ENCODE measurements around the gene CHN2.
A peak's percentile ranks its signal among the peaks of the same experiment; 100 is the strongest.

Gene CHN2

DNA sequence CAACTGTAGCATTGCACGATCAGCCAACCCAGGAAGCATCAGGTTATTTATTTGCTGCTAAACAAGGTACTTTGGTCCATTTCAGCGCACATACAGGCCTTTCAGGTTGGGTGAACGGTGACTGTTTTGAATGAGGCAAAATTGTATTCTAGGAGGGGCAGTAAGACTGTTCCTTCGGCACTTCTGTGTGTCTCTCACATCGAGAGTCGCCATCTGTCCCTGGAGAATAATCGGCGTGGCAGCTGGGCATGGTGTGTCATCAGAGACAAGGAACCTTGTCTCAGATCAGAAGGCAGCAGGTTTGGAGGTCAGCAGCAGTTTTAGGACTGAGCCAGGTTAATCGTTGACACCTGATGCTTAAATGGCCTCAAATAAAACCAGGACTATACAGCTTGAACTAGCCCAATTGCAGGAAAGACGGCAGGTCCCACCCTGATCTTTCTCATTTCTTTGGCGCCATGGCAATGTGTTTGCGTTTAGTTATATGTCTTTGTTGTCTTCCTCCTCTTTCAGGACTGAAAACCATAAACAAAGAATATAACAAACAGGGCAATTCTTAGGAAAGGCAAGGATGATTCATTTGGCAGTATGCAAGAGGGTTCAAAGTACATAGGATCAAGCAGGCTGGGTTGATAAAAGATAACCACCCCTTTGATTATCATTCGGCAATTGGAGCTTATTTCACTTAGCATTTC is 277.0 kb downstream of the CHN2 start:
- no peak for DNase-seq (ENCODE audit: low read depth)

DNA sequence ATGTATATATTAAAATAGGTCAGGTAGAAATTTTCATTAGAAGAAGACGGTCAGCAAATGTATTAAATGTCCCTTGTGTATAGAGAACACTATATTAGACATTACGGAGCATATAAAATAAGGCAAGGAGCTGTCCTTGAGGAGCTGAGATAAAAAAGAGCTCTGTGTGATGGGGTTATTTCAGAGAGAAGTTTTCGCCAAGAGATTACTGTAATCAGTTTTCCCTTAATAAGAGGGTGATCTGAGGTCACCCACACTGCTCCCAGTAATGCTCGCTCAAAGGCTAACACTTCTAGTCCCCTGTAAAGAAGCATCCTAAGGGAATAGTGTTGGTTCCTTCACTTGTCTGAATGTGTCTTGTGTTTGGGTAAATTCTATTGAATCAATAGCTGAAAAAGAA is 282.3 kb downstream of the CHN2 start:
- DNase-seq (ENCODE audit: low read depth) = no peak

DNA sequence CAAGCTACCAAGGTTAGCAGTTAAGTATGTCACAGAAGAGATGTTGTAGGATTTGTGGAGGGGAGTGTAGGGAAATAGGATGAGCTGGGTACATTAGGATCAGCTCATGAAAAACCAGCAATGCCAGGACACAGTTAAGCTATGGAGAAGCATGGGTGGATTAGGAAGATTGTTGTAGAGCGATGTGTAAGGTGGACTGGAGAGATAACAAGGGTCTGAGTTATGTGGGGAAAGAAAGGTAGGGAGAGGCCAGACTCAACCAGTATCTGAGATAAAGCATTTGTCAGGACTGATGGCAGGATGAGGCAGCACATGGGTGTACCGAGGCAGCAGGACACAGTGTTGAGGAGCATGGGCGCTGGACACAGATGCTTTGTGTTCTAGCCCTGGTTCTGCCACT is 283.7 kb downstream of the CHN2 start:
- DNase-seq (ENCODE audit: low read depth) = no peak

DNA sequence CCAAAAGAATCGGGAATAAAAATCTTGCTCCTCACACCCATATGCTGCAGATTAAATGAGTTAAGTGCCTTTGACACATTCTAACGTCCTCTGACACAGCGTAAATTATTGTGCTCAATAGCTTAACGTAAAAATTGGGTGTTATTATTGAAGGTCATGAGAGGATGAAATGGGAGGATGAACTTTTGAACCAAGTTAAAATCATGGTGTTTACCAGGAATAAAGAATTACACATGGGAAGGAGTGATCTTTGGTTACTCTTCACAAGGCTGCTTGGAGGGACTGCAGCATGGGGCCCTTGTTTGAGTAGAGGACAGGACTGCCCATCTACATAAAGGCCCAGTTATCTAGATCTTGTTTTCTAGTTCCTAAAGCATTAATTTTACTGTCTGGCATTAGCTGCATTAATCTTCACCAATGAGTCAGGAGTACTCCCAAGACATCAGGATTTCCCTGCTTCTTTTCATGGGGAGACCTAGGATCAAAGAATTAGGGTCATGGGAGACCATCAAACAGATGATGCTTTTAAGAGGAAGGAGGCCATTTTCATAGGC is 284.2 kb downstream of the CHN2 start:
- no peak for DNase-seq (ENCODE audit: low read depth)

DNA sequence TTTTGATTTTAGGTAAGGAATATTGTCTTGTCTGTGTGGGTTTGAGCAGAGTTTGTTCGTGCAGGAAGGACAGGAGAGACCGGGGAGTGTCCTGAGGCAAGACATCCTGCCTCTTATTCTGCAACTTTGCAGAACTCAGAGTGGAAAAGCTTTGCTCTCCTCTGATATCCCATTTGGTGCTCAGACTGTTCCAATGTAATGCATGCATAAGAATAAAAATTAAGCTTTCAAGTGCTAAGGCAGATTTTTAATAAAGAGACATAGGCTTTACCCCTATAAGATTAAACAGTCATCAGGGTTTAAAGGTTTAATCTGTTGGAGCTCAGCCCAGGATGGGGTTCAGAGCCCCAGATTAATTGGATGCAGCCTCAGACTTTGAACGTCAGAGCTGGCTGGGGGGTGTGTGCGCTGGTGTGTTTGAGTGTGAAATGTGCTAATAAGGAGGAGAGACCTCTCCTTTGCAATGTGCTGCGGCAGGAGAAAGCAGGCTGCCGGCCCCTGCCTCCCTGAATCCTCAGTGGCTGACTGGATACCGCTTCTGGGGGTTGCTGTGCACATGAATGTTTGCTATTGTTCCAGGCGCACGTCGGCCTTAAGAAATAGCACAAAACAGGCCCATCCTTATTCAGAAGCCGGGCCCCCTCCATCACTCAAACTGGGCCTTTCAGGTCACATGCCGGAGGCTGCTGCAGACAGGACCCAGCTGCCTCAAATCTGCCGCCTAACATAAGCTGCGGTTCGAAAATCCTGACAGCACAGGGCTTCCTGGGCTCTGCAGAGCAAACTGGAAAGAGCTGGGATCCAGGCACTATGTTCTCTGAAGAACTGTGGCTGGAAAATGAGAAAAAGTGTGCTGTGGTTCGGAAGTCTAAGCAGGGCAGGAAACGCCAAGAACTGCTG is 285.0 kb downstream of the CHN2 start:
- DNase-seq (ENCODE audit: low read depth) = no peak

DNA sequence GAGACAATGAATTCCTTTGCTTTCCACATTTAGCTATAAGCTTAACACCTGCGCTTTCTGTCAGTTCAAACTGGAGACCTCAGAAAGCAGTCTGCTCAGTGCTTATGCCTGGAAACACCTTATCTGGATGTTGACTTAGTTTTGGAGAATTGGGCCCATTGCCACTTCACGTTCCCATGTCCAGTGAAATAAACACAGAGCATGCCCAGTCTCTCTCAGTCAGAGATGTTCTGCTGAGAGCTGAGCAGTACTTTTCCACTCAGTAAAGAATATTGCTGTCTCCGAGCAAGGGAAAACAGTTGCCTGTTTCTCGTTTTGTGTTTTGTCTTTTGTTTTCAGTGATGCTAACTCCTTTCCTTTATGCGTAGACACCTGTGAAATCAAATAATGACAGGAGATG is 285.9 kb downstream of the CHN2 start:
- no peak for DNase-seq (ENCODE audit: low read depth)

DNA sequence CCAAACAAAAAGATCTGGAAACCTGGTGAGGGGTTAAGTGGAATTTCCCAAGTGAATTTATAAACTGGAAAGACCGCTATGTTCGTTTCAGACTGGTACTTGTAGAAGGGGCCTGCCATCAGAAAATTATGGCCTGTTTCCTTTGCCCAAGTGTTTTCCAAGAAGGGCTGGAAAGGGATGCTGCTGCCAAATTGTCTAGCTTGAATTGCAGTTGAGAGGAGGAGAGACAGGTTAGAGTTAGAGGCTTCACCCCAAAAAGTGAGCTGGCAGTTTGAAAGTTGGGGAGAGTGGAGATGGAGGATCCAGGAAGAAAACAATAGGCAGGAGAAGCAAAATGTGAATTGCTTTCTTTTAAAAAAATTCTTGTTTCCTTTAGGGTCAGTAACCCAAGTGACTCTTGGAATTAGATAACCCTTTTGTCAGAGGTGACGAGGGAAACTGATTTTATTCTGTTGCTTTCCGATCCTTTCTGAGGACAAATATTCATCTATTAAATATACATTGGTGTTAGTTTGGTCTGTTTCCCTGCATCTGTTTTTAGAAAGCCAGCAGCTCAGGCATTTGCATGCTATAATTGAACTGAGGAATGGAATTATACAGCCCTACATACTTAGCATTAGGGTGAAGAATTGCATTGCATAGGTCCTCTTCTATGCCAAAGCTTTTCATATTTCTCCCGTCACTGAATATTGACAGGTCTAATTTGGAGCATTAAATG is 286.5 kb downstream of the CHN2 start:
- no peak for DNase-seq (ENCODE audit: low read depth)

DNA sequence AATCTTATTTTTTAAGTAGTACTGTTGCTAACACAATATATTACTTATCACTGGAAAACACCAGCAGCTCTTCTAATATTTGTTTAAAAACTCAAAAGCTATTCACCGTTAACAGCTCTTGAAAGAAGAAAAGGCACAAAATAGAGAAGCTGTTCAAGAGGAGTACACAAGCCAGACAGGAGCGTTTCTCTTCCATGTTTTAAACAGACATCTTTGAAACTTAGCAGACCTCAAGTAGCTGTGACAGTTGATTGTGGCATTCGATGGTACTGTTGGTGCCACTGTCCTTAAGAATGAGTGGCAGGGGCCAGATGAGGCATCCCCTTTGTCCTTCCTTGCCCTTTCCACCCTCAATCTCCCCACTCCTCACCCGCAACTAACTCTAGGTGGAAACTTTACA is 287.5 kb downstream of the CHN2 start:
- no peak for DNase-seq (ENCODE audit: low read depth)

DNA sequence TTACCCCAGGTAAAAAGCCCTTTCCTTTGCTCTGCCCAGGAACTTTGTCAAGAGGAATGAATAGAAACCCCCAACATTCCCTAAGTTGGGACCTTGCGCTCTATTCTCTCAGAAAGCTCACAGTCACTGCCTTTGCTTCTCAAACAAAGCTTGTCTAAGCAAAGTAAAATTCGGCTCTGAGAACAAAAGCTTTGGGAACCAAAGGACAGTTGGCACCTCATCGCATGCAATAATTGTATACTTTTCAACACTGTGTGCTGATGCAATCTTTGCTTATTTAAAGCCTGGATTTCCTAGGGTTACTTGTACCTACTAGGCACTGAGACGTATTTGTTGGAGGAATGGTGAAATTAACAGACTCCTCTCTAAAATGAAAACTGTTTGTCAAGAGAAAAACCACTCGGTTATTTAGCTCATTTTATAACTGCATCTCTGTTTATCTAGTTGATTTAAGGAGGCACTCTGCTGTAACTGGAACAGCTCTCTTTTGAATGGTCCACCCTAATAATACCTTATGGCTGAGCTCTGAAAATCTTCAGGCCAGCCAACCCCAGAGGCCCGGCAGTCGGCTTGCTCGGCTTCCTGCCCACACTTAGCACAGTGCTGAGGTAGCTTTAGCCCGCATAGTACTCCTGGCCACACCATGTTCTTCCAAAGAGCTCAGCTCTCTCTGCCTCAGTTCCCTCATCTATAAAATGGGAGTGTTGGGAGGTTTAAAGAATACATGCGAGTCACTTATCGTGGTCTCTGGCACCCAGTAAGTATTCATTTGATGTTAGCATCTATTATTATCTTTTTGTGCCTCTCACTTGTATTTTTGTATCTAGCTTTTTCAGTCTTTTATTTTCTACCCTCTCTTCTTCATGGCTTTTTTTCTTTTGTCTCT is 288.9 kb downstream of the CHN2 start:
- DNase-seq (ENCODE audit: low read depth) = no peak

DNA sequence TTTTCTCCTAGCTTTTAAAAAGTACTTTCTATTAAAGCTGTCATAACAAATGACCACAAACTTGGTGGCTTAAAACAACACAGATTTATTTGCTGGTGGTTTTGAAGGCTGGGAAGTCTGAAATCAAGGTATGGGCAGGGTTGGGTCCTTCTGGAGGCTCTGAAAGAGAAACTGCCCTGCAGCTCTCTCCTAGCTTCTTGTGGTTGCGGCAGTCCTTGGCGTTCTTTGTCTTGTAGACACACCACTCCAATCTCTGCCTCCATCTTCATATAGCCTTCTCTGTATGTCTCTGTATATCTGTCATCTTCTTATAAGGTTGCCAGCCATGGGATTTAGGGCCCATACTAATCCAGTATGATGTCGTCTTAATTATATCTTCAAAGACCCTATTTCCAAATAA is 289.7 kb downstream of the CHN2 start:
- no peak for DNase-seq (ENCODE audit: low read depth)

DNA sequence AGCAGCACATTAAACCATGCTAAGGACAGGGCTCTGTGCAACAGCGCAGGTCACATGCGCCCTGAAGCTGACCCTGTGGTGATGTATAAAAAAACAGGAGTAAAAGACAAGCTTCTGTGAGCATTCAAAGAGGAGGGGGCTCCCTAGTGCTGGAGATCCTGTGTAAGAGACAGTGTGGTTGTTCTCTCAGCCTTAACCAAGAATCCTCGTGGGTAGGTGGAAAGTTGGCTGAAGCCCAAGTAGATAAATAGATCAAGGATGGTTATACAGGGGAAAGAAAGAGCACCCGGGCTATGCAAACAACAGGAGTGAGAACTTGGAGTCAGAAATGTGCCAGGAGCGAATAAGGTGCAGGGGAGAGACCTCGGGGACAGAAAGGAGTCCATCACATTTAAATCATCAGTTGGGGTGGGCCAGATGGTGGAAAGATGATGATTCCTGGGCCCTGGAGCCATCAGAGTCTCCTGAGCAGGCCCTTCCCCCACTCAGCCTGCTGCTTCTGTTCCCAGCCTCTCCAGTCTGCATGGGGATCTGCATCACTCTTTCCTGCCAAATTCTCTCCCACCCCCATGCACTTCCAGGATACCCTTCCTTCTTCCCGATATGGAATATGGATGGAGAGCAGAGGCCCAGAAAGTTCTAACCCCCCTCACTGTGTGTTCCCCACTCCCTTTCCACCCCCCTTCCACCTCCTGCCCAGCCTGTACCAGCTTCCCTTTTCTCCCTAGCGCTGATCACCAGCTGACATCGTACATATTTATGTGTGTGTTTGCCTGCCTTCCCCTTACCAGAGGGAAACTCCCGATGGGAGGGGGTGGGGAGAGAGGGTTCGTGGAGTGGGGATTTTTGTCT is 291.0 kb downstream of the CHN2 start:
- no peak for DNase-seq (ENCODE audit: low read depth)

DNA sequence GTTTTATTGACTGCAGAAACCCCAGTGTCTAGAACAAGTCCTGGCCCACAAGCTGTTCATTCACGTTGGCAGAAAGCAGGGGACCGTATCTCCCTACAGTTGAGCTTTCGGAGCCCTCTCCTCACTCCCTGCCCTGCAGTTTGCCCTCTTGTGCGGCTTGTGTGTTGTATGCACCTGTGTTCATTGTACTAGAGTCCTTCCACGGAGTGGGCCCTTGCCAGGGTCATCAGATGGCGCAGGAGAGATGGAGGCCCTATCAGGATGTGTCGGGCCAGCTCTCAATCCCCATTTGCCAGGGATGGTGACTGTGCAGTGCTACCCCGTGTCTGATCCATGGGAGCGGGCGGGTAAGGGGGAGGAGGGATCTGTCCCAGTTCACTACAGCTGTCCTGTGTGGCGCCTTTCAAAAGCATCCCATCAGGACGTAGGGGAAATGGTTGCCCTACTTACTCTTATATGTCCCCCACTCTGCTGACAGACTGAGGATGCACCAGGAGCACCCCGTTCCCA is 291.7 kb downstream of the CHN2 start:
- DNase-seq (ENCODE audit: low read depth) = no peak

DNA sequence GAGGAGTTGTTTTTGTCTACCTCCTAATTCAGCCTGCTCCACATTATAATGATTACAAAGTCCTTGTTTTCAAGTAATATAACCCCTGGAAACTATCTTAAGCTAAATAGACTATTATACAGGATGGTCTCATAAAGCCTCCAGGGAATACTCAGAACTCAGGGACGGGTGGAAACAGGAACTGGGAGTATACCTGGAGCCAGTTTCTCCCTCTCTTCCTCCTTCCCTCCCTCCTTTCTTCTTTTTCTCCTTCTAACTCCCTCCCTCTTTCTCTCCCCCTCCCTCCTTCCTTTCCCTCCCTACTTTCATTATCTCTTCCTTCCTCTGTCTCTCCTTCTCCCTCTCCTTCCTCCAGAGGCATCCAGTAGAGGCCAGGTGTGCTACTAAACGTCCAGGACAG is 292.8 kb downstream of the CHN2 start:
- DNase-seq (ENCODE audit: low read depth) = no peak

DNA sequence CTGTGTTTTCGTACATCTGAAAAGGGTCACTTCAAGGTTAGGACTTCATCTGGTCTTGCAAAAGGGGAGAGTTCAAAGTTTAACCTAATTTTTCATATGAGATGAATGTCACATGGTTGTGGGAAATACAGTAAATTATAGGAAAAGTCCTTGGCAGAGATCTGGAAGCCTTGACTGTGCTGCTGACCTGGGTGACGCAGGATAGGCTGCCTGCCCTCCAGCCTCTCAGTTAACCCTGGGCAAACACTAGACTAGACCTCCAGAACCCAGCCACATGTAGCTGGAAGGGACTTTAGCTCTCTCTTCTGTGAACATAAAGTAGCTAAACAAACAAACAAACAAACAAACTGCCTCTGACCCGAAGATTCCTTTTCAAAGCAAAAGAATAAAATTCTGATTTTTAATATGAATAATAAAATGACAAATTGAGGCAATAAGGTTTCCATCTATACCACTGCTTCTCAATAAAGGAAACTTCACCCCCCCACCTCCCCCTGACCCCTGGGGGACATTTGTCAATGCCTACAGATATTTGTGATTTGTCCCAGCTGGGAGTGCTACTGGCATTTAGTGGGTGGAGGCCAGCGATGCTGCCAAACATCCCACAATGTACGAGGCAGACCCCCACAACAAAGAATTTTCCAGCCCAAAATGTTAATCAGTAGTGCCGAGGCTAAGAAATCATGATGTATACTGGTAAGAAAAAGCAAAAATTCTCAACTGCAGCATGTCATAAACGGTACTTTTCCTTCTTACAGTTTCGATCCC is 293.8 kb downstream of the CHN2 start:
- DNase-seq (ENCODE audit: low read depth) = no peak

DNA sequence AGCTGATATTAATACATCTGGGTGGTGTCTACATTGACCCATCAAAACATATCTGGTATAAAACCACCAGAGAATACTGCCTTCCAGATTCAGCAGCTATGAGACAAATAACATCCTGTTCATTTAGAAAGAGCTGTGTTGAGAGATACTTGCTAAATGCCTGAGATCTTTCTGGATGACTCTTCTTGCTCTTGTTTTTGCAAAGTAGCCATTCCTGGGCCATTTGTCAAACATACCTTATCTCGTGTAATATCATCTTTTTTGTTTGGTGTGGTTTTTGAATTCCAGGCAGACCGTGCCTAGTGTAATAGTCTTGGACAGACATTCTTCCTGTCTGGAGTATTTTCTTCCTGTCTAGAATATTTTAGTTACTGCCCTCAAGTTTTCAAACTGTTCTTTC is 294.4 kb downstream of the CHN2 start:
- peak; percentile 96 for DNase-seq (ENCODE audit: low read depth)

DNA sequence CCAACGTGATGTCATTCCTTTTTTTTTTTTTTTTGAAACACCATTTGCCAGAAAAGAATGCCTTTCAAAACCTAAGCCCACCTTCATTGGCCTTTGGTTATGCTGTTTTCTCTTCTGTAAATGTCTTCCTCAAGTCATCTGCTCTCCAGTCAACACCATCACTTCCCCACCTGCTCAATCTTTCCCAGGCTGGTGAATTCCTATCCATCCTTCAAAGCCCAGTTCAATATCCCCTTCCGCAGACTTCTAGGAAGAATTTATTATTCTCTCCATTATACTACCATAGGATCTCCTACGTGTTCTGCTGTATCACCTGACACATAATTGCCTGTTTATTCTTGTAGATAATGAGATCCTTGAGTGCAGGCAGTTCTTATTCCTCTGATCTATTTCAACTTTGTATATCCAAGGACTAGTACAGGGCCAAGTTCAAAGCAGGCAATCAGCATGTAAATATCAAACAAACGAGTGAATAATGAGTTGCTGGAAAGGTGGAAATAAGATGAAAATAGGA is 295.6 kb downstream of the CHN2 start:
- no peak for DNase-seq (ENCODE audit: low read depth)

DNA sequence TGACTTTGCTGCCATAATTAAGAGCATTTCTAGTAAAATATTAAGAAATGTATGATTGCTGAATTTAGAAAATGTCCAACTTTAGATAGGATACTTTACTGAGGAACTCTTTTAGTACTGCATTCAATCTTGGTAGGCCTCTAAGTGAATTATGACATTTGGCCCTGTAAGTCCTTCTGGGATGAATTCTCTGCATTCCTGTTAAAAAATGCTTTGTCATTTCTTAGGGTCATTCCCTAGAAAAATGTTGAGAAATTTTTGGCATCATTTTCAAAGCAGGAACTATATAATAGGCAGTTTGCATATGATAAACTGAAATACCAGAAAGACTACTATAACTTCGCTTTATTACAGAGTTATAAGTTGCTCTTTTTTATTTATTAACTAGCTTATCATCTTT is 299.8 kb downstream of the CHN2 start:
- peak; percentile 76 for DNase-seq (ENCODE audit: low read depth)

DNA sequence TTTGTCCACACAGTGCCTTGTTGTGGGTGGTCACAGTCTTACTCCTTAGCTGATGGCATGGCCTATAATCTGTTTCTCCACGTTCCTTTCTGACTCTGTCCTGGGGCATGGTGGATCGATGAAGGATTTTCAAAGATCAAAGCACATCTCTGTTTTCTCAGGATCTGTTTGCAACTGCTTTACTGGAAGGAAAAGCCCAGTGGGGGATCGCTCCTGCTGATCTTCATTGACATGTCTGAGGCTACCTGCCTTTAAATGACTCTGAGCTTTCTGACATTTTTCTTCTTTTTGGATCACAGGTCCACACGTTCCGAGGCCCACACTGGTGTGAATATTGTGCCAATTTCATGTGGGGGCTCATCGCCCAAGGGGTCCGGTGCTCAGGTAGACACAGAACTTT is 301.1 kb downstream of the CHN2 start:
- no peak for DNase-seq (ENCODE audit: low read depth)

DNA sequence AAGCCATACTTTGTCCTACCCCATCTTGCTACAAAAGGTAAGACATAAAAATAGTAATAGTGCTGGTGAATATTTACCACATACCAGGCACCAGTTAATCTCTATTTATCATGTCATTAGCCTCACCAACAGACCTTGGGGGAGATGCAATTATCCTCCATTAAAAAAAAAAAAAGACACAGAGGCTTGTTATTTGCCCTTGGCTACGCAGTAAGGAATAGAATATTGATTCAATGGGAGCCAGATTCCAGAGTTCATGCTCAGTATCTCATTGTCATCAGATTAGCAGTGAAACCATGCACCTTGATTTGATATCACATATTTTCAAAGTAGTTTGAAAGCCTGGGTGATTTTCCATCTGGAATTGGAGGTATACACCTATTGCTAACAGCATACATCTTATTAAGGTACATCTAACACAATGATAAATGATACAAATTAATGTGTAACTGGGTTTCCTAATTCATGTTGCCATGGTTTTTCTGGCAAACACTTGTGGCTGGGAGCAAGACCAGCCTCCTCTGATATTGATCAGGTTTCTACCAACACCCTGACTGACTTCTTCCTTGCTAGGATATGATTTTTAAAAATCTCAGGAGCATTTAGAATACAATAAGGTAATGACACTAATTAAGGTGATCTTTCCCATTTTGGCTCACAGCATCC is 301.9 kb downstream of the CHN2 start:
- DNase-seq (ENCODE audit: low read depth) = no peak

Data from HS-5 (cell line).